Left hindlimb (tissue), 1 donor: Measurements from ENCODE around the gene SUV39H1.
A peak's percentile ranks its signal among the peaks of the same experiment; 100 is the strongest.
"Not testable (repeated sequence)": the region's sequence is repeated elsewhere in the genome, so short reads cannot be mapped to it uniquely, and the experiment has no call there.

Experiments
- DNase-seq: peaks from one replicate; pipeline ENCODE4 v3.0.0-alpha.2; 2018

The SUV39H1 gene, protein sequence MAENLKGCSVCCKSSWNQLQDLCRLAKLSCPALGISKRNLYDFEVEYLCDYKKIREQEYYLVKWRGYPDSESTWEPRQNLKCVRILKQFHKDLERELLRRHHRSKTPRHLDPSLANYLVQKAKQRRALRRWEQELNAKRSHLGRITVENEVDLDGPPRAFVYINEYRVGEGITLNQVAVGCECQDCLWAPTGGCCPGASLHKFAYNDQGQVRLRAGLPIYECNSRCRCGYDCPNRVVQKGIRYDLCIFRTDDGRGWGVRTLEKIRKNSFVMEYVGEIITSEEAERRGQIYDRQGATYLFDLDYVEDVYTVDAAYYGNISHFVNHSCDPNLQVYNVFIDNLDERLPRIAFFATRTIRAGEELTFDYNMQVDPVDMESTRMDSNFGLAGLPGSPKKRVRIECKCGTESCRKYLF

DNA sequence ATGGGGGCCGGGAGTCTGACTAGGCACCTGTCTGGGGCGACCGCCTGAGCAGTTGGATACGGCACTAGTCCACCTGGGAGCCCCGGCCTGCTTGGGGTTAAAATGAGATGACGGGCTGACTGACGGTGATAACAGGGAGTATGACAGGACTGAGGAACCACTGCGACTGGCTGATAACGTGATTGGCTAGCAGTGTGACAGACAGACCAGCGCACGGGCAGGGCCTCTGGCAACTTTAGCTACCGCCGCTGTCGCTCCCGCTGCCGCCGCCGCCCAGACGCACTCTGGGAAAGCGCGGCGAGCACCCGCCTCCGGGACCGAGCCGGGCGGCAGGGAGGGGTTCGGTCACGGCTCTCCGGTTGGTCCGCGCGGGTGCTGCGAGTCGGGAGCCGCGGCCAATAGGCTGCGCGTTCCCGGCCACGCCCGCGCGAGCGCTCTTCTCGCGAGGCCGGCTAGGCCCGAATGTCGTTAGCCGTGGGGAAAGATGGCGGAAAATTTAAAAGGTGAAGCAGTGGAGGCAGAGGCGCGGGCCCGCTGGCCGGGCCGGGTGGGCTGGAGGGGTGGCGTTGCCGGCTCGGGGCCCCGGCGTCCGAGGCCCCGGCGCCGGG, at the start of gene SUV39H1:
SUV39H1 (plus strand) TSS at position 434 of the 608 bp plus-strand sequence; CDS start at position 485, 51 bp downstream.
- peak; percentile 91 for DNase-seq

DNA sequence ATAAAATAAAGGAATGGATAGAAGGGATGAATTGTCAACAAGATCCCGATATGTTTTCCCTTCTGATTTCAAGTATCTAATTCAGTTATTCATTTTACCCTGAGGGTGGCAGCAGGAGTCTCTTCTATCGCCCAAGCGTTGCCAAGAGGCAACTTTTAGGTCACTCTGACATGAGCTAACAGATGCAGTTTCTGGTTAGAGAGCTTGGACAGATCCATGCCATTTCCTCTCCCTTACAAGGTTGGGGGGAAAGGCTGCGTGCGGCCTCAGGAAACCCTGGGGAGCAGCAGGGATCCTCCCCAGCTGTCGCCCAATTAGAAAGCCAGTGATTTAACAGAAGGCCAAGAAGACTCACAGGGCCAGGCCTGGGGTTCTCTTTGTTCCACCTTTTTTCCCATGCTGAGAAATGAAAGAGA, 48.2 kb upstream of the SUV39H1 start:
- DNase-seq, result peak; percentile 29

DNA sequence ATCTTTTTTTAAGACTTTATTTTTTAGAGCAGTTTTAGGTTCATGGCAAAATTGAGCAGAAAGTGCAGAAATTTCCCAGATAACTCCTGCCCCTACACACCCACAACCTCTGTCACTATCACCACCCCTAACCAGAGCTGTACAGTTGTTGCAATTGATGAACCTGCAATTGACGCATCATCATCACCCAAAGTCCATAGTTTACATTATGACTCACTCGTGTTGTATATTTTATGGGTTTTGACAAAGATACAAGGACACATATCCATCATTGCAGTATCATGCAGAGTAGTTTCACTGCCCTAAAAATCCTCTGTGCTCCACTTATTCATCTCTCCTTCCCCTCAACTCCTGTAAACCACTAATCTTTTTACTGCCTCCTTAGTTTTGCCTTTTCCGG, 47.4 kb upstream of the SUV39H1 start:
- no peak for DNase-seq

DNA sequence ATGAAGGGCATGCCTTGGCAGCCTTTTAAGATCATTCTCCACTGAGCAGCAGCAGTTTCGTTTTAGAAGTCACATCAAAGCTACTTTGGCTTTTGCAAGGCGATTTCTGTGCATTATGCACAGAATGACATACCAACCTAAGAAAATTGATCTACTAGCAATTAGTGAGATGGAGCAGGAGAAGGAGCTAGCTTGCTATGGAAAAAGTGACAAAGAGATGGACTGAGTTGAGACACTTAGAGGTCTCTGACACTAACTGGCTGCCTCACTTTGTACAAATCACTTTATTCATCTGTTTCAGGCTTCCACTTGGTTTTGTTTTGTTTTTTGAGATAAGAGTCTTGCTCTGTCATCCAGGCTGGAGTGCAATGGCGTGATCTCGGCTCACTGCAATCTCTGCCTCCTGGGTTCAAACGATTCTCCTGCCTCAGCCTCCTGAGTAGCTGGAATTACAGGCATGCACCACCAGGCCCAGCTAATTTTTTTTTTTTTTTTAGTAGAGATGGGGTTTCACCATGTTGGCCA, 44.4 kb upstream of the SUV39H1 start:
- not testable (repeated sequence) for DNase-seq

DNA sequence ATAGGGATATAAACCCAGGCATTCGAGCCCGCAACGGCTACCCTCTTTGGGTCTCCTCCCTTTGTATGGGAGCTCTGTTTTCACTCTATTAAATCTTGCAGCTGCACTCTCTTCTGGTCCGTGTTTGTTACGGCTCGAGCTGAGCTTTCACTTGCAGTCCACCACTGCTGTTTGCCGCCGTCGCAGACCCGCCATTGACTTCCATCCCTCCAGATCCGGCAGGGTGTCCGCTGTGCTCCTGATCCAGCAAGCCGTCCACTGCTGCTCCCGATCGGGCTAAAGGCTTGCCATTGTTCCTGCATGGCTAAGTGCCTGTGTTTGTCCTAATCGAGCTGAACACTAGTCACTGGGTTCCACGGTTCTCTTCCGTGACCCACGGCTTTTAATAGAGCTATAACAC, 41.8 kb upstream of the SUV39H1 start:
- not testable (repeated sequence) for DNase-seq

DNA sequence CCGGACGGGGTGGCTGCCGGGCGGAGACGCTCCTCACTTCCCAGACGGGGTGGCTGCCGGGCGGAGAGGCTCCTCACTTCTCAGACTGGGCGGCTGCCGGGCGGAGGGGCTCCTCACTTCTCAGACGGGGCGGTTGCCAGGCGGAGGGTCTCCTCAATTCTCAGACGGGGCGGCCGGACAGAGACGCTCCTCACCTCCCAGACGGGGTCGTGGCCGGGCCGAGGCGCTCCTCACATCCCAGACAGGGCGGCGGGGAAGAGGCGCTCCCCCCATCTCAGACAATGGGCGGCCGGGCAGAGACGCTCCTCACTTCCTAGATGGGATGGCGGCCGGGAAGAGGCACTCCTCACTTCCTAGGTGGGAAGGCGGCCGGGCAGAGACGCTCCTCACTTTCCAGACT, 36.8 kb upstream of the SUV39H1 start:
- DNase-seq, result not testable (repeated sequence)

DNA sequence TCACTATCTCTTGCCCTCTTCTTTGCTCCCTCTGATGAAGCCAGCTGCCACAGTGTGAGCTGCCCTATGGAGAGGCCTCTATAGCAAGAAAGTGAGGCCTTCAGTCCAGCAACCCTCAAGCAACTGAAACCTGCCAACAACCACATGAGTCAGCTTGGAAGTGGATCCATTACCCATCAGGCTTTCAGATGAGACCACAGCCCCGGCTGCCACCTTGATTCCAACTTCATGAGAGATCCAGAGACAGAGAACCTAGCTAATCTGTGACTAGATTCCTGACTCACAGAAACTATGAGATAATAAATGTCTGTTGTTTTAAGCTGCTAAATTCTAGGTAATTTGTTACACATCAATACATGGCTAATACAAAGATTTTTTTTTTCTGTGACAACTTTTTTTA, 33.3 kb upstream of the SUV39H1 start:
- DNase-seq, result no peak

DNA sequence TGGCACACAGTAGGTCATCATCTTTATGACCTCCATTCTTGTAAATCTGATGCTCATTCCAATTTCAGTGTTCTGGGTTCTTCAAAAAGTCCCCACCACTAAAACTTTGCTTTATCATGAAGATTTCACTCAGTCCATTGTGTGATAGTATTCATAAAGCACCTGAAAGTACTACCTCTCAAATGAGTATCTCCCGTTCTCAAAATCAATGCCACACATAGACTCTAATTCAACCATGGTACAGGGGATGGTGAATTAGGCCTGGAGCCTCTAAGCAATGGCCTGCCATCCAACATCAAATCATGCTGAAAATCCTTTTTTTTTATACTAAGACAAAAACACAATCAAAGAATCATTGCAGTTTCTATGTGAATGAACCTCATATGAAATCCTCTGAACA, 32.4 kb upstream of the SUV39H1 start:
- DNase-seq, result no peak

DNA sequence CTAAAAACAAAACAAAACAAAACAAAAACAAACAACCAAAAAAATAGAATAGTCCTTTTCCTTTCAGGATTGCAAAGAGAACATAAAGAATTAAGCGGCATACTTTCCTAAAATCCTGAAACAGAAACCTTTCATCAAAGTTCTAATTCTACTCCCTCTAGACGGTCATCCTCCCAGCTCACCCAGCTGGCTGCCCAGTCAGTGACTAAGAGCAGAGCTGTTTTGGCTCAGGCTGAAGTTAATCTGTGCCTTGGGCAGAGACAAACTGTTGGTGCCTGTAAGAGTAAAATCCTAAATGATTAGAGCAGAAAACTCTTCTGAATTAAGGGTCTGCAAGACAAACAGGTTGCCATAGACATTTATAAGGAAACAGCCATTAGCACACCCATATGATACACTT, 30.5 kb upstream of the SUV39H1 start:
- DNase-seq, result no peak

DNA sequence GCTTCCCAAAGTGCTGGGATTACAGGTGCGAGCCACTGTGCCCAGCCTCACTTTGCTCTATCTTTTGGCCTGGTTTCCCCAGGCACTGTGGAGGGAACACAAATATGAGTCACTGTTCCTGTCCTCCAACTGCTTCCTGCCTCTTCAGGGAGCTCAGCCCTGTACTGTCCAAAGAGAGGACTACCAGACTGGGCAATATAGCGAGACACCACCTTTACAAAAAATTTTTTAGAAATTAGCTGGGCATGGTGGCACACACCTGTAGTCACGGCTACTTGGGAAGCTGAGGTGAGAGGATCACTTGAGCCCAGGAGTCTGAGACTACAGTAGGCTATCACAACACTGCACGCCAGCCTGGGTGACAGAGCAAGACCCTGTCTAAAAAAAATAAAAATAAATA, 29.9 kb upstream of the SUV39H1 start:
- no peak for DNase-seq

DNA sequence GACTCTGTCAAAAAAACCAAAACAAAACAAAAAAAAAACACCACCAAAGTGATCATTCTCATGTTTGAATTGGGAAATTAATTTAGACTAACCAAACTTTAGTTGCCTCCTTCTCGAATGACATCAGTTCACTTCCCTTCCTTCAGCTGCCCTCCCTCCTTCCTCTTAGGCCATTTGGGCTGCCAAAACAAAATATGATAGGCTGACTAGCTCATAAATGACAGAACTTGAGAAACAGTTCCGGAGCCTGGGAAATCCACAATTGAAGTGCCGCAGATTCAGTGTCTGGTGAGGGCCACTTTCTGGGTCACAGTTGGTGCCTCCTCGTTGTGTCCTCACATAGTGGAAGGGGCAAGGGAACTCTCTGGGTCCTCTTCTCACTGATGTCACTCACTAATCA, 29.0 kb upstream of the SUV39H1 start:
- no peak for DNase-seq

DNA sequence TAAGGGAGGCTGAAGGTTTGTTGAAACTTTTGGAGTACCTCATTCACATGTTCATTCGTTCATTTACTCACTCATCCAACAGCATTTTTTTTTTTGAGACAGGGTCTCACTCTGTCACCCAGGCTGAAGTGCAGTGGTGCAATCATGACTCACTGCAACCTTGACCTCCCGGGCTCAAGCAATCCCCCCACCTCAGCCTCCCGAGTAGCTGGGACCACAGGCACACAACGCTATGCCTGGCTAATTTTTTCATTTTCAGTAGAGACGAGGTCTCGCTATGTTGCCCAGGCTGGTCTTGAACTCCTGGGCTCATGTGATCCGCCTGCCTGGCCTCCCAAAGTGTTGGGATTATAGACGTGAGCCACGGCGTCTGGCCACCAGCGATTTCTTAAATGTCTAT, 28.3 kb upstream of the SUV39H1 start:
- DNase-seq, result not testable (repeated sequence)

DNA sequence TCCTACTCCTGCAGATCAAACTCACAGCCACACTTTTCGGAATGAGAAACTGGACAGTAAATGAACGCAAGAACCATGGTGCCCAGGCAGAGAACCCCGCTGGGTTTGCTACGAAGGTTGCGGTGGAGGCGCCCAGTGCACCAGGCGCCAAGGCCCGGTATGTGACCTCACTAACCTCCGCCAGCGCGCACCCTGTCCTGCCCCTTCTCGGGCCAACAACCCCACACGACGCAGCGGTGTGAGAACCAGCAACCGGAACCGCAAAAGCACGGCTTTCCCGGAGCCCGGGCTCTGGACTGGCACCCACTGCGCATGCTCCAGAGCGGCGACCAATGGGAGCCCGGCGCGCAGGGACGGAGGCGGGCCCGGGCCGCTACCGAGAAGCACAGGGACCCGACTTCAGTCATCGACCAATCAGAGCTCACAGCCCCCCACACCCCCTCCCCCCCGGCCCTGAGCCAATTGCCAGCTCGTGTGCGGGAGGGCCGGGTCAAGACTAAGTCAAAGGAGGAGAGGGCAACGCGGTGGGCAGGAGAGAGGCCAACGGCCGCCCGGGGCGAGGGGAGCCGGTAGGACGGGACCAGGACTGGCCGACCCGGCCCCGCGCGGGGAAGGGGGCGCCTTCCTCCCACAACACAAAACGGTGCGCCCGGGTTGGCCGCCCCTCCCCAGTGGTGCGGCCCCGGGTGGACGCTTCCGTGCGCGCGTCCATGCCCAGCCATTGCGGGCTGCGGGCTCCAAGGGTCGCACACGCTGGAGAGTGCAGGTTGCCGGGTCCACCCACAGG, 20.2 kb upstream of the SUV39H1 start:
- peak; percentile 93 for DNase-seq

DNA sequence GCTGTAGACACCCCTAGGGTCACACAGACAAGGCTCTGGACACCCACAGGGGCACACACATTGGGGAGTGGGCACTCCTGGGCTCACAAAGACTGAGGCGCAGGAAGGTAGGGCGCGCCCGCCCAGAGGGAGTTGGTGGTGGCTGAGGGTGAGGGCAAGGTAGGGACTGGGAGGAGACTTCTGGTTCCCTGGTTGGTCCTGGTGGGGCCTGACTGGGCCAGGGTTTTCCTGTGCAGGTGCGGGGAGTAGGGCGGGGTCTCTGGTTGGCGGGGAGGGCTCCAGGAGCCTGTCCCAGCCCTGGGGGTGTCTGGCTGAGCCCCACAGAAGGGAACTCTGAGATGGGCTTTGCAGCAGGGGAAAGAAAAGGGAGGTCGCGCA, 19.7 kb upstream of the SUV39H1 start:
- DNase-seq, result no peak

DNA sequence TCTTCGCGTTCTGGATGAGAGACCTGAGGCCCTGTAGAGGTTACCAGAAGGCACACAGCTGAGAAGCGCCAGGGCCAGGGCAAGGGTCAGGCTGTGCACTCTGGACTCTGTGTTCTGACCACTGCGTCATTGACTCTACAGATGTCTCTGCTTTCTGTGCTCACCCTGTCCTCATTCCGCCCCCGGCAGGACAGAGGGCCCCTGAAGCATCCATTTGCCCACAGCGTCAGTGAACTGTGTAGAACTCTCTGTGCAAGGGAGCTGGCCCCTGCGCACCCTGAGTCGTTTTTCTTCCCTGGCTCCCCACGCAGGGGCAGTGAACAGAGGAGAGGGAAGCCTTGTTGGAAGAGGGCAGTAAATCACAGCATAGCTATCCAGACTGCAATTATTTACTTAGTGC, 19.0 kb upstream of the SUV39H1 start:
- no peak for DNase-seq

DNA sequence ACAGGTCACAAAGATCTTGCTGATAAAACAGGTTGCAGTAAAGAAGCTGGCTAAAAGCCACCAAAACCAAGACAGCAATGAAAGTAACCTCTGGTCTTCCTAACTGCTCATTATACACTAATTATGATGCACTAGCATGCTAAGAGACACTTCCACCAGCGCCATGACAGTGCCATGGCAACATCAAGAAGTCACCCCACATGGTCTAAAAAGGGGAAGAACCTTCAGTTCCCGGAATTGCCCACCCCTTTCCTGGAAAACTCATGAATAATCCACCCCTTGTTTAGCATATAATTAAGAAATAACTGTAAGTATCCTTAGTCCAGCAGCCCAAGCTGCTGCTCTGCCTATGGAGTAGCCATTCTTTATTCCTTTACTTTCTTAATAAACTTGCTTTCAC, 16.1 kb upstream of the SUV39H1 start:
- DNase-seq, result not testable (repeated sequence)

DNA sequence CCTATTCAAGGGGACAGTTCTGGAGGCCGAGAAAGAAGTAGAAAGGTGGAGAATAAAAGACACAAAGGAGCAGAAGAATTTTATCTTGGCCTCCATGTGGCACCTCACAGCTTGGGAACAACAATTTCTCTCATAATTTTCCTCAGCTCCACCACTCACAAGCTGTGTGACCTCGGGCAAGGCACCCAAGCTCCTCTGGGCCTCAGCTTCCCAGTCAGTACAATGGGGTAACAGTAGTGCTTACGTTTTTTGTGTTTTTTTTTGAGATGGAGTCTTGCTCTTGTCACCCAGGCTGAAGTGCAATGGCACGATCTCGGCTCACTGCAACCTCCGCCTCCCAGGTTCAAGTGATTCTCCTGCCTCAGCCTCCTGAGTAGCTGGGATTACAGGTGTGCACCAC, 15.6 kb upstream of the SUV39H1 start:
- DNase-seq, result not testable (repeated sequence)

DNA sequence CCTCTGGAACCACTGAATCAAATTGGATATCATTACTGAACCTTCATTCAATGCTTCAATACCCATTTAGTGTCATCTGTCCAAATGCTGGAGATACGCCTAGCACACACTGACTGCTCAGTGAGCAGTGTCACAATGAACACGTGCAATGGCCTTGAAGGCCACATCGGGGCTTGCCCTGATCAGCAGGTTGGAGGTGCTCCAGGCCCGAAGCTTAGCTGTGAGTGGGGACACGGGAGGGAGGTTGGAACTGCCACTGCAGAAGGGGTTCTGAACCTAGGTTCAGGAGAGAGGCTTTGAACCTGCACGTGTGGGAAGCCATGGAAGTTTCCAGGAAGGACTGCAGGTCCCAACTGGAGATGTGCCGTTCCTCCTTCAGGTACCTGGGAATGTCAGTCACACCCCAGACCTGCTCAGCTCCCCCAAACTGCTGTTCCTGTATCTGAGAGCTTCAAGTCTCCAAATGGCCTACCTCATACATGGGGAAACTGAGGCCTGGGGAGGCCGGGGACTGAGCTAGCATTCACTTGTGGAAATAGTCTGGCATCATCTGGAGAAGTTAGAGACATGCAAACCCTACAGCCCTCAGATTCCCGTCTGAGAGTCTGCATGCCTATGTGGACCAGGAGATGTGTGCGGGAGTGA, 14.9 kb upstream of the SUV39H1 start:
- no peak for DNase-seq

DNA sequence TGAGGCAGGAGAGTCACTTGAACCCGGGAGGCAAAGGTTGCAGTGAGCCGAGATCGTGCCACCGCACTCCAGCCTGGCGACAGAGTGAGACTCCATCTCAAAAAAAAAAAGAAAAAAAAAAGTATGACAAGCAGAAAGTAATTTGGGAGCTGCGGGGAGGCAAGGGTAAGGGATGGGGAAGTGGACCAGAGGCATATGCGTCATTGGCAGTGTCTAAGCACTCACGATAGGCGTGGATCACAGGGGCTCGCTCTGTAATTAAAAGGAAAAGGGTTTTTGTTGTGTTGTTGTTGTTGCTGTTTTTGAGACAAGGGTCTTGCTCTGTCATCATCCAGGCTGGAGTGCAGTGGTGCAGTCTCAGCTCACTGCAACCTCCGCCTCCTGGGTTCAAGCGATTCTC, 13.7 kb upstream of the SUV39H1 start:
- not testable (repeated sequence) for DNase-seq

DNA sequence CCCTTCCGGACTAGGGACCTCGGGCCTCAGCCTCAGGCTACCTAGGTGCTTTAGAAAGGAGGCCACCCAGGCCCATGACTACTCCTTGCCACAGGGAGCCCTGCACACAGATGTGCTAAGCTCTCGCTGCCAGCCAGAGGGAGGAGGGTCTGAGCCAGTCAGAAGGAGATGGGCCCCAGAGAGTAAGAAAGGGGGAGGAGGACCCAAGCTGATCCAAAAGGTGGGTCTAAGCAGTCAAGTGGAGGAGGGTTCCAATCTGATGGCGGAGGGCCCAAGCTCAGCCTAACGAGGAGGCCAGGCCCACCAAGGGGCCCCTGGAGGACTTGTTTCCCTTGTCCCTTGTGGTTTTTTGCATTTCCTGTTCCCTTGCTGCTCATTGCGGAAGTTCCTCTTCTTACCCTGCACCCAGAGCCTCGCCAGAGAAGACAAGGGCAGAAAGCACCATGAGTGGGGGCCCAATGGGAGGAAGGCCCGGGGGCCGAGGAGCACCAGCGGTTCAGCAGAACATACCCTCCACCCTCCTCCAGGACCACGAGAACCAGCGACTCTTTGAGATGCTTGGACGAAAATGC, 13.0 kb upstream of the SUV39H1 start, which contains the start of gene WAS:
WAS (plus strand) TSS at position 389 of the 572 bp plus-strand sequence; CDS start at position 444, 55 bp downstream.
- no peak for DNase-seq

DNA sequence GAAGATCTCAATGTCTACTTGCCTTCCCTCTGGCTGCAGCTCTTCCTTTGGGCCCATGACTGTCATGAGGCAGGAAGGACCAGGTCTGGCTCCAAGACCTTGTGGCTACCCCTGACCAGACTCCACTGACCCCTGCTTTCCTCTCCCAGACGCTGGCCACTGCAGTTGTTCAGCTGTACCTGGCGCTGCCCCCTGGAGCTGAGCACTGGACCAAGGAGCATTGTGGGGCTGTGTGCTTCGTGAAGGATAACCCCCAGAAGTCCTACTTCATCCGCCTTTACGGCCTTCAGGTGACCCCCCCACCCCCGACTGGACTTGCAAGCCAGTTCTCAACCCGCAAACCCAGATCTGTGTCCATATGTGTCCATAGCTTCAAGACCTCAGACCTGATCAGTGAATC, 12.4 kb upstream of the SUV39H1 start:
- DNase-seq, result no peak

DNA sequence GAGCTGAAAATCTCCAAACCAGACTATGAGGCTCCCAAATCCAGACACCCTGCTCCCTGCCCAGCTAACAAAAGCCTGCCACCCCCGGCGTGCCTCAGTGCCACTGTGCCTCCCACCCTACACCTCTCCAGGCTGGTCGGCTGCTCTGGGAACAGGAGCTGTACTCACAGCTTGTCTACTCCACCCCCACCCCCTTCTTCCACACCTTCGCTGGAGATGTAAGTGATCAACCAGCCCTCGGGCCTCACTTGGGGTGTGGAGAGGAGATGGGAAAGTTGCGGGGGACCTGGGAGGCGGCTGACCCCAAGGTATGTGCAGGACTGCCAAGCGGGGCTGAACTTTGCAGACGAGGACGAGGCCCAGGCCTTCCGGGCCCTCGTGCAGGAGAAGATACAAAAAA, 11.1 kb upstream of the SUV39H1 start:
- no peak for DNase-seq
